Measurements from ENCODE around the gene CHST8. TPM values are rescaled to one million over a fixed set of nuclear protein-coding genes. Genes with fewer than 3 reads are reported as not detected.

Gene CHST8
- total RNA-seq, 1 donor from 2014 or later = 0.35 TPM

- Mint-ChIP-seq H3K27me3 (ENCODE audit: low read depth) (peaks cover 17% of the 10 kb centered on the region), H3K4me1 (ENCODE audit: low read depth) (peaks cover 2% of the 10 kb centered on the region), H3K9me3 (ENCODE audit: low read depth) (no peaks in the 10 kb centered on the region), H3K4me3 (ENCODE audit: unreplicated experiment) (no peak overlapping the region), H3K36me3 (ENCODE audit: low read depth) (no peaks in the 10 kb centered on the region), H3K27ac (ENCODE audit: unreplicated experiment) (no peak overlapping the region)
- no peak for TF ChIP-seq CTCF (IDR thresholded peaks at IDR 0.05)
- DNase-seq (ENCODE audit: low spot score) = peak; percentile 80
Measured at GRCh38 chr19:33688171-33688992, 66.6 kb downstream of the CHST8 start.

DNA sequence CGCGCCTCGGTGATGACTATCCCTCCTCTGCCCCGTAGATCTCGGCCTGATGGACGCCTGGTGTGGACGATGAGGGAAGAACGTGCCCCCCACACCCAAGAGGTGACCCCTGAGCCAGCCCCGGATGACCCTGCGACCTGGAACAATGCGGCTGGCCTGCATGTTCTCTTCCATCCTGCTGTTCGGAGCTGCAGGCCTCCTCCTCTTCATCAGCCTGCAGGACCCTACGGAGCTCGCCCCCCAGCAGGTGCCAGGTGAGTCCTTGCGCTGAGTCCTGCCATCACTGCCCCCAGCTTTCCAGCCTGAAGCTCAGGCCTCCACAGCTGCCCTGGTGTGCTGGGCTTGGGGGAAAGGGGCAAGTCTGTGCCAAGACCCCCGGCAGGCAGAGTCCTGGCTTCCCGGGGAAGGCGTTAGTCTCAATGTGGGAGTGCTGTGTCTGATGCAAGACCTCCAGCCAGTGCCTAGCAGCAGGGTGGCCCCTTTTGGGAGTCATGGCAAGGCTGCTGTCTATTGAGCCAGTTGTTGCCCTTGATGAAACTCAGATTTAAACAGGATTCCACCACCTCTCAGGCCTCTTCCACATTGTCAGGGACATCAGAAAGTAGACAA lies 67.5 kb downstream of the CHST8 start:
- Mint-ChIP-seq H3K27me3 (ENCODE audit: low read depth) (peaks cover 16% of the 10 kb centered on the region), H3K36me3 (ENCODE audit: low read depth) (no peaks in the 10 kb centered on the region), H3K4me3 (ENCODE audit: unreplicated experiment) (no peak overlapping the region), H3K27ac (ENCODE audit: unreplicated experiment) (no peak overlapping the region), H3K4me1 (ENCODE audit: low read depth) (peaks cover 2% of the 10 kb centered on the region), H3K9me3 (ENCODE audit: low read depth) (no peaks in the 10 kb centered on the region)
- DNase-seq (ENCODE audit: low spot score) = no peak
- TF ChIP-seq CTCF (IDR thresholded peaks at IDR 0.05) = no peak

GRCh38 chr19:33689868-33690267 lies 68.1 kb downstream of the CHST8 start:
- peaks cover 14% of the 10 kb centered on the region for H3K27me3 Mint-ChIP-seq (ENCODE audit: low read depth)
- no peak for DNase-seq (ENCODE audit: low spot score)
- no peak overlapping the region for H3K27ac Mint-ChIP-seq (ENCODE audit: unreplicated experiment)
- no peaks in the 10 kb centered on the region for H3K4me1 Mint-ChIP-seq (ENCODE audit: low read depth)
- H3K4me3 Mint-ChIP-seq (ENCODE audit: unreplicated experiment) = no peak overlapping the region
- no peaks in the 10 kb centered on the region for H3K9me3 Mint-ChIP-seq (ENCODE audit: low read depth)
- no peak for TF ChIP-seq CTCF (IDR thresholded peaks at IDR 0.05)
- H3K36me3 Mint-ChIP-seq (ENCODE audit: low read depth) = no peaks in the 10 kb centered on the region

GRCh38 chr19:33690378-33691029 lies 68.8 kb downstream of the CHST8 start:
- no peak for TF ChIP-seq CTCF (IDR thresholded peaks at IDR 0.05)
- DNase-seq (ENCODE audit: low spot score) = peak; percentile 58
- peaks cover 12% of the 10 kb centered on the region for H3K27me3 Mint-ChIP-seq (ENCODE audit: low read depth)
- H3K4me1 Mint-ChIP-seq (ENCODE audit: low read depth) = no peaks in the 10 kb centered on the region
- no peaks in the 10 kb centered on the region for H3K9me3 Mint-ChIP-seq (ENCODE audit: low read depth)
- H3K27ac Mint-ChIP-seq (ENCODE audit: unreplicated experiment) = no peak overlapping the region
- no peaks in the 10 kb centered on the region for H3K36me3 Mint-ChIP-seq (ENCODE audit: low read depth)
- no peak overlapping the region for H3K4me3 Mint-ChIP-seq (ENCODE audit: unreplicated experiment)

DNA sequence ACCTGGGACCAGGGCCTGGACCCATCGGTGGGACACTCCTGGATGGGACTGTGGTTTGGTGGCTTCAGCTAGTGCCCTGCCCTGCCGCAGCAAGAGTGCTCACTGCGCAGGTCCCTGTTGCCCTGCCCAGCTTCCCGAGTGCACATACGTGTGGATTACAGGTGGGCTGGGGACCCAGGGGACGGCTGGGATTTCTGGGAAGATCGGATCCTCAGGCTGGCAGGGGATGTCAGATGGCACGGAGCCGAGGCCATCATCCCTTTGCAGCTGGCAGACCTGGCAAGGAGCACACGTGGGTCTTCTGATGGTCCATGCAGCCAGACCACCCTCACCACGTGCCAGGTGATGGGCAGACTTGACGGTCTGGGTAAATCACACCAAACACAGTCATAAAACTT lies 69.3 kb downstream of the CHST8 start:
- H3K27ac Mint-ChIP-seq (ENCODE audit: unreplicated experiment) = no peak overlapping the region
- H3K36me3 Mint-ChIP-seq (ENCODE audit: low read depth) = no peaks in the 10 kb centered on the region
- H3K9me3 Mint-ChIP-seq (ENCODE audit: low read depth) = no peaks in the 10 kb centered on the region
- DNase-seq (ENCODE audit: low spot score) = no peak
- H3K27me3 Mint-ChIP-seq (ENCODE audit: low read depth) = peaks cover 11% of the 10 kb centered on the region
- TF ChIP-seq CTCF (IDR thresholded peaks at IDR 0.05) = no peak
- H3K4me3 Mint-ChIP-seq (ENCODE audit: unreplicated experiment) = no peak overlapping the region
- H3K4me1 Mint-ChIP-seq (ENCODE audit: low read depth) = no peaks in the 10 kb centered on the region
